ENCODE measurements around the gene HEXD.

HEXD gene

GRCh38 chr17:82437325-82437668, 19.1 kb downstream of the HEXD start:
- Histone ChIP-seq H3K27me3 (replicated peaks; ENCODE audit: control insufficient read depth, insufficient read depth, low read length) (no peaks in the 10 kb centered on the region), H3K36me3 (ENCODE audit: control insufficient read depth, insufficient read depth, low read length) (peaks cover 4% of the 10 kb centered on the region), H3K4me3 (replicated peaks; ENCODE audit: low read depth, low read length) (no peak overlapping the region)
- no peak for DNase-seq (ENCODE audit: extremely low read depth, insufficient read length)
- TF ChIP-seq CTCF (IDR thresholded peaks at IDR 0.05; ENCODE audit: insufficient read depth, low read length, poor library complexity, severe bottlenecking) = no peak

DNA sequence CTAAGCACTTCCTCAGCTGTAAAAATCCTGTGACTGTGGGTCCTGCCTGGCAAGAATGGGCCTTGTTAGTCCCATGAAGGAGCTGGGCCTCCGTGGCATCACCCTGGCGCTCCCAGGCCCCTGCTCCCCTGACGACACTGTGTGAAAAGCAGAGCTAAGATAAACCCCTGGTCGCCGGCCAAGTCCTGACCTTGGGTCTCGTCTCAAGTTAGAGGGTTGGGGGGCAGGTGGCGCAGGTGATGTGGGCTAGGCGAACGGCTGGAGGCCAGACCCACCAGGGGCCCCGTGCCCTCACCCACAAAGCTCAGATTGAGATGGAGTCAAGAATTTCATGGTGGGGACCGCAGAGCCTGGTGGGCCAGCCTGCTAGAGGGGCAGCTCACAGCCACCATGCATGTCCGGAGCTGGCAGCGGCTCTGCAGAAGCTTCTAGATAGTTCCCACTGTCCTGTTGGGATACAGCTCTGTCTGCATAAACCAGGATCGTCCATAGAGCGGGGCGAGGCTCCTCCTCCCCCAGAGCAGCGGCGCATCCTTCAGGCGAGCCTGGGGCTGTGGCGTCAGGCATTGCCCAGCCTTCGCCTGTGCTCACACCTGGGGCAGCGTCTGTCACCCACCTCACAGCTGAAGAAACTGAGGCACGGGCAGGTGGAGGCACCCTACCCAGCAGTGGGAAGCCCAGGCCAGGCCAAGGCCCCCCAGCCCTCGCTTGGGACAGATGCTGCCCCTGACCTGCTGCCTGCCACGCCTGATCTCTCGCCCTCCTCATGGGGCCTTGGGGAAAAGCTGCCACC, 20.4 kb downstream of the HEXD start:
- no peak for TF ChIP-seq CTCF (IDR thresholded peaks at IDR 0.05; ENCODE audit: insufficient read depth, low read length, poor library complexity, severe bottlenecking)
- Histone ChIP-seq H3K27me3 (replicated peaks; ENCODE audit: control insufficient read depth, insufficient read depth, low read length) (no peaks in the 10 kb centered on the region), H3K4me3 (replicated peaks; ENCODE audit: low read depth, low read length) (no peak overlapping the region), H3K36me3 (ENCODE audit: control insufficient read depth, insufficient read depth, low read length) (peaks cover 13% of the 10 kb centered on the region)
- no peak for DNase-seq (ENCODE audit: extremely low read depth, insufficient read length)

DNA sequence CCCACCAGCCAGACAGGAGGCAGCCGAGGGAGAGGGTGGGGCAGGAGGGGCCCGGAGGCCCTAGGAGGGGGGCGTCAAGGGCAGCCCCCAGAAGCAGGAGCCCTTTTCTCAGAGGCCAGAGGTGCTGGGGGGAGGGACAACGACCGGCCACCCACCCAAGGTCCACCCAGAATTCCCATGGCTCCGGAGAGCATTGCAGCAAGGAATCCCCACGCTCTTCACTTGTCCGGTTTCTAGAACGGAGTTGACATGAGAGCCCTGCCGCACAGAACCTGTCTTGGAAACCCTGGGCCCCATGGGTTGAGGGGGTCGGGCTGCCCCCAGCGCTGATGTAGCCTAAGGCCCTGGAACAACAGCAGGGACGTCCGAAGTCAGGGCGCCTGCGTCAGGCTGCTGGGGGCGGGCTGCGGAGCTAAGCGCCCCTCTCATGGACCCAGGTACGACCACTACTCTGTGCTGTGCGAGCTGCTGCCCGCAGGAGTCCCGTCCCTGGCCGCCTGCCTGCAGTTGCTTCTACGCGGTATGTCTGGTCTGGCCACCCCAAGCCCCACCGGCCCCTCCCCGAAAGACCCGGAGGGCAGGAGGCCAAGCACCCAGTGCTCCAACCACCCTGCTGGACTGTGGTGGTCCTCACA, 21.2 kb downstream of the HEXD start:
- no peak for DNase-seq (ENCODE audit: extremely low read depth, insufficient read length)
- no peak for TF ChIP-seq CTCF (IDR thresholded peaks at IDR 0.05; ENCODE audit: insufficient read depth, low read length, poor library complexity, severe bottlenecking)

GRCh38 chr17:82439829-82440365, 21.8 kb downstream of the HEXD start:
- no peak for DNase-seq (ENCODE audit: extremely low read depth, insufficient read length)
- no peak for TF ChIP-seq CTCF (IDR thresholded peaks at IDR 0.05; ENCODE audit: insufficient read depth, low read length, poor library complexity, severe bottlenecking)
- Histone ChIP-seq H3K27me3 (replicated peaks; ENCODE audit: control insufficient read depth, insufficient read depth, low read length) (no peaks in the 10 kb centered on the region), H3K4me3 (replicated peaks; ENCODE audit: low read depth, low read length) (no peak overlapping the region), H3K36me3 (ENCODE audit: control insufficient read depth, insufficient read depth, low read length) (peaks cover 25% of the 10 kb centered on the region)

More for the DNA sequence above, 21.2 kb downstream of the HEXD start:
- Histone ChIP-seq H3K27me3 (replicated peaks; ENCODE audit: control insufficient read depth, insufficient read depth, low read length) (no peaks in the 10 kb centered on the region), H3K36me3 (ENCODE audit: control insufficient read depth, insufficient read depth, low read length) (peaks cover 19% of the 10 kb centered on the region), H3K4me3 (replicated peaks; ENCODE audit: low read depth, low read length) (no peak overlapping the region)

- DNase-seq (ENCODE audit: extremely low read depth, insufficient read length) = no peak
- Histone ChIP-seq H3K27me3 (replicated peaks; ENCODE audit: control insufficient read depth, insufficient read depth, low read length) (no peaks in the 10 kb centered on the region), H3K4me3 (replicated peaks; ENCODE audit: low read depth, low read length) (no peak overlapping the region), H3K36me3 (ENCODE audit: control insufficient read depth, insufficient read depth, low read length) (peaks cover 31% of the 10 kb centered on the region)
- no peak for TF ChIP-seq CTCF (IDR thresholded peaks at IDR 0.05; ENCODE audit: insufficient read depth, low read length, poor library complexity, severe bottlenecking)
Observed at GRCh38 chr17:82440469-82440981, 22.4 kb downstream of the HEXD start.
